ENCODE measurements around the gene RALGPS1. TPM values are rescaled to one million over a fixed set of nuclear protein-coding genes. Genes with fewer than 3 reads are reported as not detected.

The RALGPS1 gene
- total RNA-seq, 1 experiment from 2014 or later: 6.4 TPM

DNA sequence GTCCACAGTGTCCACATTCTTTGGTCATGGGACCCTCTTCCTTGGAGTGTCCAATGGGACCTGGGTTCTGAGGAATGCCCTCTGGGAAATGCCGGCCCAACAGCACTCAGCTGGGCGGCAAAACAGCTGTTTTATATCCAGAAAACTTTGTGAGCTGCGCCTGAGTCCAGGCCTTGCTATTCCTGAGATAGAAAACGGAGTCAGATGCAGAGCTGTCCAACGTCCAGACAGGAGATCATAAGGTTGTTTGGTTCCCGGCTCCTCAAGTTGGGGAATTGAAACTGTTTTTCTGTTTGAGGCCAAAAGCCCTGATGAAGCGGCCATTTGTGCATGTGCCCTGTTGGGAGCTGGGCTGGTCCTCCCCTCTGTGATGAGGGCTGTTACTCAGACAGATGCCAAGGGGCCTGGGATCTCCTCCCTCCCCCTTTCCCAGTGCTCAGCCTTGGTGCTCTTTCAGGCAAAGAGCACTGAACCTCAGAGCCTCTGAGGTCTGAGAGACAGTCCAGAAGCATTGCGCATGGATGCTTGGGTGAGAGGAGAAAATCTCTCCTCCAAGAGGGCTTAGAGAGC, 283.4 kb downstream of the RALGPS1 start:
- no peak for DNase-seq
- H3K36me3 ChIP-seq (replicated peaks; ENCODE audit: control insufficient read depth, insufficient read depth, low read length): peaks cover 1% of the 10 kb centered on the region

DNA sequence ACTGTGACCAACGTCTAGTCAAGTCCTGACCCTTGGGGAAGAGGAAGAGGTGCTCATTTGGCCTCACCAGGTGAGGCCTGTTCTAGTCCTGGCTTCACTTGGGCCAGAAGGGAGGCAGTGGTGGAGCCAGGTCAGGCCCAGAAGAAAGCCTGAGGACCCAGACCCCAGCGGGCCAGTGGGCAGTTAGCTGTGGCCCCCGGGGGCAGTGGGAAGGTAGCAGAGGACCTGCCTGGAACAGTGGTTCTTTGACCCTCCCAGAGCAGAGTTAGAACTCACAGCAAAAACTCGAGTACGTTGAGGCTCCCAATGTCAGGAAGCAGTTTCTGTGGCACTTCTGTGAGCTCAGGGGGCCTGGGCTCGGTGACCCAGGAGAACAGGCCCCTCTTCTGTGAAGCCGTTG, 284.0 kb downstream of the RALGPS1 start:
- no peaks in the 10 kb centered on the region for H3K27me3 ChIP-seq (ENCODE audit: control insufficient read depth, insufficient read depth, low read length)

More for the DNA sequence above, 283.4 kb downstream of the RALGPS1 start:
- H3K4me3 ChIP-seq (ENCODE audit: insufficient read depth, low read depth, low read length): no peak overlapping the region
- H3K27me3 ChIP-seq (ENCODE audit: control insufficient read depth, insufficient read depth, low read length): no peaks in the 10 kb centered on the region

DNA sequence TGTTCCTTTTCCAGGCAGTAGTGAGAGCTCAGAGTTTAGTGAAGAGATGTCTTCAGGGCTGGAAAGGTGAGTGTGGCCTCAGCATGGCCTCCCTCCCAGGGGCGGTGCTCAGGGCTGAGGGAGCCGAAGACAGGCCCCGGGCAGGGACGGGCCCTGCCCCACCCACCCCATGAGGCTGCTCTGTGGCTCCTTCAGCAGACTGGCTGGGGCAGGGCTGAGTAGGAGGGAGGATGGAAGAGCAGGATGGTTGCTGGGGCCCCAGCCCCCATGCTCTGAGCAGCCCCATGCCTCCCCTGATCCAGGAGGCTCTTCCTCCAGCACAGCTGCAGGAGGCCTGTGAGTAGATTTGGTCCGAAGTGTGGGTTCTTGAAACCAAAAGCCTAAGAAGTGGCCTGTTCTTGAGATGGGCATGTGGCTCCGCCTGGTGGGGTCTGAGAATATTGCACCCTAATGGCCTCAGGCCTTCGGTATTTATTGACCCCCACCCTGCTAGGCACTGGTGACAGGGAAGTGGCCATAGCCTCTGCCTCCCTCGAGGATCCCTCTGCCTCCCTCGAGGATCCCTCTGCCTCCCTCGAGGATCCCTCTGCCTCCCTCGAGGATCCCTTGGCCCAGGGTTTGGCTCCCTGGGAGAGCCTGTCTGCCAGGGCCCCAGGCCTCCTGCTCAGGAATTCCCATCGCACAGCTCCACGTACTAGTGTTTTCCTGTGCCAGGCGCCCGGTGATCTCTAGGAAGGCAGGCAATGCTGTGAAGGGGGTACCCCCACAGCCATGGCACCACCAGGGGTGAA, 284.6 kb downstream of the RALGPS1 start:
- Histone ChIP-seq H3K4me3 (ENCODE audit: insufficient read depth, low read depth, low read length) (no peak overlapping the region), H3K27me3 (ENCODE audit: control insufficient read depth, insufficient read depth, low read length) (no peaks in the 10 kb centered on the region), H3K36me3 (replicated peaks; ENCODE audit: control insufficient read depth, insufficient read depth, low read length) (peaks cover 1% of the 10 kb centered on the region)
- peak; percentile 95 for DNase-seq

More for the DNA sequence above, 284.0 kb downstream of the RALGPS1 start:
- Histone ChIP-seq H3K36me3 (replicated peaks; ENCODE audit: control insufficient read depth, insufficient read depth, low read length) (peaks cover 1% of the 10 kb centered on the region), H3K4me3 (ENCODE audit: insufficient read depth, low read depth, low read length) (no peak overlapping the region)
- no peak for DNase-seq

DNA sequence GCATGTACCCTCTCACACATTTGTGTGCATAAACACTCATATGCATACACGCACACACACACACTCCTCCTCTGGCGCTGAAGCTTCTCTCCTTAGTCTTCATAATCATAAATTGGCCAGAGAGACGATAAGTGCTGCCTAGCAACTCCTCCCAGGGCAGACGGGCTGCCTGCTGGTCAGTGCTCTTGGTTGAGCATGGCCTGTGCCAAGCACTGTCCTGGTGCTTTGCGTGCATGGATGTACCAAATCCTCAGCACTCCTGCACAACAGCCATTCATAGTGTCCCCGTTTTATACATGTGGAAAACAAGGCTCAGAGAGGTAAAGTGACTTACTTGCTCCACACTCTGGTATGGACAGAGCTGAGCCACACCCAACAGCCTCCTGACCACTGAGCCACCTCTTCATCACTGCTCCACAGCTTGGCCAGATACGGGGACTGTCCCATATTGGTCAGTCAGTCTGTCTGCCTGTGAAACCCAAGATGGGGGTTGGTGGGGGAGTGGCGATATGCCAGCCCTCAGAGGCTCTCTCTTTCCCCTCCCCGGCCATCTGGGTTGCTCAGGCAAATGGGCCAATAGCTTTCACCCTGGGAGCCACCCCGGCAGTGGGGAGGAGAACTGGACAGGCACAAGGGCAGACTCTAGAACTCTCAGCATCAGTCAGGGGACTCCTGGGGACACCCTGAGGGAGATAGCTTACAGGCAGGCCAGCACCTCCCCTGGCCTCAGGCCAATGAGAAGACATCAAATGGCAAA, 285.7 kb downstream of the RALGPS1 start:
- H3K36me3 ChIP-seq (replicated peaks; ENCODE audit: control insufficient read depth, insufficient read depth, low read length): peaks cover 1% of the 10 kb centered on the region
- DNase-seq: no peak
- H3K27me3 ChIP-seq (ENCODE audit: control insufficient read depth, insufficient read depth, low read length): no peaks in the 10 kb centered on the region
- H3K4me3 ChIP-seq (ENCODE audit: insufficient read depth, low read depth, low read length): no peak overlapping the region

DNA sequence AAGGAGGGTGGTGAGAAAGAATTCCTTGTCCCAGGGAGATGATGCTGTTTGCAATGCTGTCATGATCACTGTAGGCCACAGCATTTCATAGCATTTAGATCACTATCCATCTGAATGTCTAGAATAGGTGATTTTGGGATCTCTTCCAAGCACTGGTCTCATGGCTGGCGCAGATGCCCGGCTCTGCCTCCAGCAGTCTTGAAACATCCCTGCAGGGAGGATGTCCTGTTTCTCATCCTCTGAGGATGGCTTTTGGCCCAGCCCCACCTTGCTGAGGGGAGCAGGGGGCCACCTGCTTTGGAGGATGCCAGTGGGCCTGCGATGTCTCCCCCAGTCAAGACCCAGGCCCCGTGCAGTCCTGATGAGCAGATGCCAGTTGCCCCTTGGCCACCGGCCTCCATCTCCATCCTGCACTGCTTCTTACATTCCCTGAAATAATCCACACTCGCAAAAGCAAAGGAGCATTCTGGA, 286.5 kb downstream of the RALGPS1 start:
- Histone ChIP-seq H3K4me3 (ENCODE audit: insufficient read depth, low read depth, low read length) (no peak overlapping the region), H3K36me3 (replicated peaks; ENCODE audit: control insufficient read depth, insufficient read depth, low read length) (no peaks in the 10 kb centered on the region; the same call in 1 of the 2 replicates), H3K27me3 (ENCODE audit: control insufficient read depth, insufficient read depth, low read length) (no peaks in the 10 kb centered on the region)
- DNase-seq: no peak

DNA sequence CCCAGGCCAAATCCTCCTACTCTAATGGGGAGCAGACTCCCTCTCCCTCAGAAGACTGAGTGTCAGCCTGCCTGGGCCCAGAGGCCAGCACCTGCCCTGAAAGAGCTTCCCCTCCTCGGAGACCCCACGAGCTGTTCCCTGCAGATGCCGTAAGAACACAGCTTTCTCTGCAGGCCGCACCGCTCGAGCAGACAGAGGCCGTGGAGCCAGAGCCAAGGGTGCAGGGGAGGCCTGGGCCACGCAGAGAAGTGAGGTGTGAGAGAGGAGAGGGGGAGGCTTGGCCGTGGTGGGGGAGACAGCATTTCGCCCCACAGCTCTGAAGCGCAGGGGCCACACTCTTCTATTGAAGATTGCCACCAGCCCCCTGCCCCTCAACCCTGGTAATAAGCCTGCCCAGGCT, 287.1 kb downstream of the RALGPS1 start:
- DNase-seq: no peak
- no peaks in the 10 kb centered on the region; the same call in 1 of the 2 replicates for H3K36me3 ChIP-seq (replicated peaks; ENCODE audit: control insufficient read depth, insufficient read depth, low read length)
- H3K4me3 ChIP-seq (ENCODE audit: insufficient read depth, low read depth, low read length): no peak overlapping the region
- H3K27me3 ChIP-seq (ENCODE audit: control insufficient read depth, insufficient read depth, low read length): no peaks in the 10 kb centered on the region

DNA sequence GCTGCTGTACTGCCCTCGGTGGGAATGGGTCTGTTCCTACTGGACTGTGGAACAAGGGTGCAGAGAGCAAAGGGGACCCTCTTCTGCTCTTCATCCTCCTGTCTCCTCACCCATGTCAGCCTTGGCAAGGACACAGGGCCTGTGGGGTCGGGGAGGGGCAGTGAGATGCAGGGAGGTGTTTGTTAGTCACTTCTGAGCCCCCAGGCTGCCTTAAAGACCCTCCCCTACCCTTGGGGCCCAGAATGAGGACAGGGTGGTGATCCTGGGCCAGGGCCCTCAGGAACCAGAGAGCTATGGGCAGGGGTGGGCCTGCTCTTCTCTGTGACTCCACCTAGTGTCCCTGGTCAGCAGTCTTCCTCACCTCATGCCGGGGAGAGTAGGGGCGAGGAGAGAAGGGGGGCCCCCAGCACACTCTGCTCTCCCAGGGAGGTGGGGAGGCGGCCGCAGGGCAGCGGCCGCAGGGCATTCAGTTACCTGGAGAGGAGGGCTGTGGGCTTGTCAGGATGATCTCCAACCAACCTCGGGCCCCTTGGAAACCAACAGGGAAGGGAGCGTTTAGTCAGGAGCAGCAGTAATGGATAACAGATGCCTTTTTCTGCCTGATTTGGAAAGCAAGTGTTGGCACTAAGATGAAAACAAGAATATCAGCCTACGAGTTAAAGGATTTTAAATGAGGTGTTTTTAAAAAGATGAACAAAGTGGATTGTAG, 288.0 kb downstream of the RALGPS1 start:
- Histone ChIP-seq H3K27me3 (ENCODE audit: control insufficient read depth, insufficient read depth, low read length) (no peaks in the 10 kb centered on the region), H3K36me3 (replicated peaks; ENCODE audit: control insufficient read depth, insufficient read depth, low read length) (no peaks in the 10 kb centered on the region; the same call in 1 of the 2 replicates), H3K4me3 (ENCODE audit: insufficient read depth, low read depth, low read length) (no peak overlapping the region)
- peak; percentile 71 for DNase-seq

DNA sequence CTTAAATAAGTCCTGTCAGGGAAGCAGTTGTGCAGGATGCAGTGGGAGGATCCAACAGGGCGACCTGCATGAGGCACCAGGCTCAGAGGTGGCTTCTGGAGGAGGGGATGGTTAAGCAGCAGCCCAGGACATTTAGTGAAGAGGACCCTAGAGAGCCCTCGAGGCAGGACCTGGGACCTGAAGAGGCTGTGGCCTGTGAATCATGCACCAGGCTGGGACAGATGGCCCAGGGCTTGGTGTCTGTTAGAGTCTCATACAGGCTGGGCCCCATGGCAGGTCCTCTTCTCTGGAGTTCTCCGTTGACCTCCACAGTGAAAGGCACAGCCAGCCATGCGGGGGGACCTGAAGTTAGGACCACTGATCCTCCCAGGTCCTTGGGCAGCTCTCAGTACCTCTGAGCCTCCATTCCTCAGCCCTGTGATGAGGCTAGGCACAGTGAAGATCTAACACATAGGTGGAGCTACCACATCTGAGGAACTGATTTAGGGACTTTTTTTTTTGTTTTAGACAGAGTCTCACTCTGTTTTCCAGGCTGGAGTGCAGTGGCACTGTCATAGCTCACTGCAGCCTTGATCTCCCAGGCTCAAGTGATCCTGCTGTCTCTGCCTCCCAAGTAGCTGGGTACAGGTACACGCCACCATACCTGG, 289.2 kb downstream of the RALGPS1 start:
- DNase-seq: no peak
- no peaks in the 10 kb centered on the region; the same call in 1 of the 2 replicates for H3K36me3 ChIP-seq (replicated peaks; ENCODE audit: control insufficient read depth, insufficient read depth, low read length)
- no peaks in the 10 kb centered on the region for H3K27me3 ChIP-seq (ENCODE audit: control insufficient read depth, insufficient read depth, low read length)
- H3K4me3 ChIP-seq (ENCODE audit: insufficient read depth, low read depth, low read length): no peak overlapping the region

DNA sequence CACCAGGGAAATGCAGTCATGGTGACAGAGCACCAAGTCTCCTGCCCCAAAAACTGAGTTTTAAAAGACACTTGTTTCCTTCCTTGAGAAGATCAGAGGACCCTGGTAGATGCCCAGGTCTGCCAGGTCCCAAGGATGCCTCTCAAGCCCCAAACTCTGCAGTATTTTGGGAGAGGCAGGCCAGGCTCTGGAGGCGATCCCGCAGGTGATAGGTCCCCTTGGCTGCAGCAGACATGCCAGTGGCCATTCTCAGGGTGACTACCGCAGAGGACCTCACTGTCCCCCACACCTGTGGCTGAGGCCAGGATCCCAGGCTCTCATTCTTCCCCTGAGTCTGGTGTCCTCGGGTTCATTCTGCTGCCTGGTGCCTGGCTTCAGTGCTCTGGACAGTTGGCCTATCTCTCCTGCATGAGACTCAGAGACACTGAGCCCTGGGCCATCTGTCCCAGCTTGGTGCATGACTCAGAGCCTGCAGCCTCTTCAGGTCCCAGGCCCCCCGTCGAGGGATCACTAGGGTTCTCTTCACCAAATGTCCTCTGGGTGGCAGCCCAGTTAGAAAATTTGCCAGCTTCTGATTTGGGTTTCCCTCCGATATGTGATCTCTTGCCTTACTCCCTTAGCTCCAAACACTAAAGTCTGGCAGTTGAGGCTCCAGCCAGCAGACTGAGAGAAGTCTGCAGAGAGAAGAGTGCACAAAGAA, 290.3 kb downstream of the RALGPS1 start:
- Histone ChIP-seq H3K27me3 (ENCODE audit: control insufficient read depth, insufficient read depth, low read length) (no peaks in the 10 kb centered on the region), H3K36me3 (replicated peaks; ENCODE audit: control insufficient read depth, insufficient read depth, low read length) (no peaks in the 10 kb centered on the region), H3K4me3 (ENCODE audit: insufficient read depth, low read depth, low read length) (no peak overlapping the region)
- DNase-seq: peak; percentile 64

DNA sequence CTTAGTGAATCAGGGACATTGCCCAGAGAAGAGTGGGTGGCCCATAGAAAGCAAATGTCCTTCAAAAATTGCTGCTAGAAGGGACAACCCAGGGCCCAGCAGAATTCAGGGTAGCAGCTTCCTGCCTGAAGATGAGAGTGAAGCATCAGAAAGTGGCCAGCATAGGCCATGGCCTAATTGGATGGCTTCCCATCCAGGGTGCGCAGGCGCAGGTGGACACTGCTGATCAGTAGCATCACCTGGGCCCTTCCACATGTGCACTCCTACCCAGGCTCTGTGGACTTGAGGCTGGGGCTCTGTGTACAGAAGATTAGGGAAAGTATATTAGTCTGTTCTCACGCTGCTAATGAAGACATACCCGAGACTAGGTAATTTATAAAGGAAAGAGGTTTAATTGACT, 291.4 kb downstream of the RALGPS1 start:
- H3K27me3 ChIP-seq (ENCODE audit: control insufficient read depth, insufficient read depth, low read length): no peaks in the 10 kb centered on the region
- no peaks in the 10 kb centered on the region for H3K36me3 ChIP-seq (replicated peaks; ENCODE audit: control insufficient read depth, insufficient read depth, low read length)
- no peak for DNase-seq
- H3K4me3 ChIP-seq (ENCODE audit: insufficient read depth, low read depth, low read length): no peak overlapping the region

DNA sequence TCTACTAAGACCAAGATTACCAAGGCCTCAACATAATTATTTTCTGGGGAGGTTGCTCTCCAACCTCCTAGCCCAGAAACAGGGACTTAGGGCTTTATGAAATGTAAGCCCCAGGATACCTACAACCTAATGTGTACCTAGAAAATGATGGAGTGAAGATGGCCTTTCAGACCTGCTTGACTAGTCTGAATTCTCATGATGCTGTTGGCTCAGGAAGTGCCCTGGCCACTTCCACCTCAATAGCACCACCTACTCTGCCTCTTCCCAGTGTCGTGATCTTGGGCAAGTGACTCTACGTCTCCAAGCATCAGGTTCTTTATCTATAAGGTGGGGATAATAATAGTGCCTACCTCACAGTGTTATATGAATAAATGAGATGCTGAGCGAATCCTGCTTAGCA, 292.1 kb downstream of the RALGPS1 start:
- DNase-seq: no peak
- Histone ChIP-seq H3K4me3 (ENCODE audit: insufficient read depth, low read depth, low read length) (no peak overlapping the region), H3K36me3 (replicated peaks; ENCODE audit: control insufficient read depth, insufficient read depth, low read length) (no peaks in the 10 kb centered on the region), H3K27me3 (ENCODE audit: control insufficient read depth, insufficient read depth, low read length) (no peaks in the 10 kb centered on the region)

DNA sequence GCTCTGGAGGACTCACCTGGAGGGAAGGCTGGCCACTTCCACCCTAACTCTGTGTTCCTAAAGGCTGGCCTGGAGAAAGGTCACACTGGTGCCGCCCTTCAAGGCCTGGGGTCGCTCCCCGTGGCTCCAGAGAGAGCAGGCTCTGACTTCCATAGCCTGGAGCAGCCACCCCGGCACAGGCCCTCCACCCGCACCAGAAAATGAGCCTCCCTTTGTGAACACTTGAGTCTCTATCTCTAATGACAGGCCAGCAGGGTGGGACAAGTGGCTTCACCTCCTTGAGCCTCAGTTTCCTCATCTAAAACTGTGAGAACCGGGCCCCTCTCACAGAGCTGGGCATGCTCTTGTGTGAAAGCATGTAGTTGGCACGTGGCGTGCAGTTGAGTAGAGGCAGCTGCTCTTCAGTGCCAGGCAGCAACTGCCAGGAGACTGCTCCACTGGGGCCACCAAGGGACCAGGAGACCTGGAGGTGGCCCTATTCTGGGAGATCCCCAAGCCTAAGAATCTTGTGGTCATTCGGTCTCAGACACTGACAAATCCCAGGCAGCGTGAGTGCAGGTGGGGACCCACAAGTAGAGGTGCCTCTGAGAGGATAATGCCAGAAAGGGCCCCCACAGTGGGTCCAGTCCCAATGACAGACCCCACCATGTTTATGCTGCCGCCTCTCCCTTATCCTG, 293.3 kb downstream of the RALGPS1 start:
- H3K36me3 ChIP-seq (replicated peaks; ENCODE audit: control insufficient read depth, insufficient read depth, low read length): no peaks in the 10 kb centered on the region
- H3K27me3 ChIP-seq (ENCODE audit: control insufficient read depth, insufficient read depth, low read length): no peaks in the 10 kb centered on the region
- no peak for DNase-seq
- no peak overlapping the region for H3K4me3 ChIP-seq (ENCODE audit: insufficient read depth, low read depth, low read length)

DNA sequence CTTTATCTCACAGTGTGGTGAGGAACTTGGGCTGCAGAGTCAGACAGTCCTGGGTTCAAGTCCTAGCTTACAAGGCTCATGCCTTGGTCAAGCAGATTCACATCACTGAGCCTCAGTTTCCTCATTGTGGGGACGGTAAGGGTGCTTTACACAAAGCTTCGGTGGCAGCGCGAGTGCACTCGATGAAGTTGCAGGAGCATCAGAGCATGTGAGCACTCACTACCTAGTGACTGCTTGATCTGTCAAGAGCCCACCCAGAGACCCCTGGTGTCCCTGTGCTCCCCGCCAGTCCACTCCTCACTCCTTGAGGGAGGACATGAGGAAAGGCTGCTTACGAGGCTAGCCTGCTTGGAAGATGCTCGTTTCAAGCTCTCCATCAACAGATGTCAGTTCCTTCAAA, 293.8 kb downstream of the RALGPS1 start:
- DNase-seq: no peak
- Histone ChIP-seq H3K27me3 (ENCODE audit: control insufficient read depth, insufficient read depth, low read length) (no peaks in the 10 kb centered on the region), H3K36me3 (replicated peaks; ENCODE audit: control insufficient read depth, insufficient read depth, low read length) (no peaks in the 10 kb centered on the region), H3K4me3 (ENCODE audit: insufficient read depth, low read depth, low read length) (no peak overlapping the region)

Measured in H7 (cell line).